Ramos (cell line): ENCODE measurements around the gene TMOD4.
"Not testable (repeated sequence)": the region's sequence is repeated elsewhere in the genome, so short reads cannot be mapped to it uniquely, and the experiment has no call there.

ENCODE experiments used
- in situ Hi-C: fragments of 300-500 bp; cut with MboI; formaldehyde crosslinking; loops from one replicate; pipeline ENCODE4 v1.14.3; 2022; ENCODE audit warnings: low sequenced_read_pairs; ENCODE audit not compliant: unreplicated experiment

Gene TMOD4

DNA sequence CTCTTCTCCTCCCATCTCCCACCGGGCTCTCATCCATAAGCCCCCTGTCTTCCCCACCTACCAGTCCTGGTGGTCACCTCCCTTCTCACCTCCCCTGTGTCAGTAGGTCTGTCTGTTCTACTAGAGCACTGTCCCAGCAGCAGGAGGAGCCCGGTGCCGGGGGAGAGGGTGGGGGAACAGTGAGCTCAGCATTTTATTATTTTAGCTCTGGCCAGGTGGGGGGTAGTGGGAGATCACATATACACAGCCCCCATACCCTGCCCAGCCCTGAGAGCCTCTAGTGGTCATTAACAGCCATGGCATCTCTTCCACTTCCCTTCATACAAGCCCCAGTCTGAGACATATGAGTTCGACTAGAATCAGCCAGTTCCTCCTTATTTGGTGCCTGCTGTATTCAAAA, at the start of gene TMOD4:
Gene TMOD4, minus strand, starts transcription at position 119 of the 400 bp plus-strand sequence. CDS start 1,106 bp downstream, outside the sequence.
- in situ Hi-C loops, result no loop called here

DNA sequence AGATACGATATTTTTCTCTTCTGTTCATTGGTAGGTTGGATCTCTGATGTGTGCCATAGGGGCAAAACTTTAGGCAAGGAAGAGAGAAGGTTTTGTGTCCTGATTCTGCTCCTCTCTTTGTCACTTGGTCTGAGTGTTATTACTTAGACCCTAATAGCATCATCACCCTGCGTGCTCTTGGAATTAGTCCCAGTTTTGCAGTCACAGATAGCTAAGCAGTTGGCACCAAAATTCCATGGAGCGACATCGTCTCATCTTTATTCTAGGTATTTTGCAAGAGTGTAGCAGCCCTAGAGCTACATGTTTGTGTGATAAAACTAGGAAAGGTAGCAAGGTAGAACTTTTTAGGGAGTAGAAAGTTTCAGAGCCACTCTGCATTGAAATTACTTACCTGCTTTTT, 46.3 kb upstream of the TMOD4 start:
- in situ Hi-C loops, result no loop called here

- in situ Hi-C loops, result no loop called here
These were observed 45.8 kb upstream of the TMOD4 start for GRCh38 chr1:151221616-151222015.

GRCh38 chr1:151213560-151213959, 37.8 kb upstream of the TMOD4 start:
- in situ Hi-C loops, result no loop called here

- in situ Hi-C loops, result no loop called here
These were observed 36.4 kb upstream of the TMOD4 start for GRCh38 chr1:151211972-151212705.

DNA sequence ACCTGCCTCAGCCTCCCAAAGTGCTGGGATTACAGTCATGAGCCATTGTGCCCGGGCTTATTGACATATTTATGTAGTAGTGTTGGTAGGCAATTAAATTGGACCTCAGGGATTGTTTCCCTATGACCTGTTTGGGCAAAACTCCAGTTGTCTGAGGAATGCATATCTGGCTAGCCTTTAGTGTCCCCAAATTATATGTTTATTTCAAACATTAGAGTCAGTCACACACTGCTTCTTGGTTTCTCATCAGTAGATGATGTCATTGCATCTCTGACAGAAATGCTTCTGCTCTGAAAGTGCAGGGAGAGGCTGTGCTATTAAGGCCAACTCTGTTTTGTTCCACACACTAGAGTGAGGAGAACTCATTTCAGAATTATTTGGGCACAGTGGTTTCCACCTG, 35.0 kb upstream of the TMOD4 start:
- in situ Hi-C loops, result no loop called here

- in situ Hi-C loops, result not testable (repeated sequence)
These were observed 29.7 kb upstream of the TMOD4 start for GRCh38 chr1:151205381-151205965.

- in situ Hi-C loops, result no loop called here
These were observed 24.2 kb upstream of the TMOD4 start for GRCh38 chr1:151199873-151200581.

- in situ Hi-C loops, result no loop called here
These were observed 22.7 kb upstream of the TMOD4 start, which contains the start of gene PIP5K1A for GRCh38 chr1:151198254-151199127. Gene PIP5K1A, plus strand, starts transcription at chr1:151198552. Its CDS starts 445 bp downstream, at chr1:151198997.

- in situ Hi-C loops, result no loop called here
These were observed 22.1 kb upstream of the TMOD4 start for GRCh38 chr1:151197863-151198253.

- in situ Hi-C loops, result no loop called here
These were observed 20.6 kb upstream of the TMOD4 start for GRCh38 chr1:151196292-151196800.

DNA sequence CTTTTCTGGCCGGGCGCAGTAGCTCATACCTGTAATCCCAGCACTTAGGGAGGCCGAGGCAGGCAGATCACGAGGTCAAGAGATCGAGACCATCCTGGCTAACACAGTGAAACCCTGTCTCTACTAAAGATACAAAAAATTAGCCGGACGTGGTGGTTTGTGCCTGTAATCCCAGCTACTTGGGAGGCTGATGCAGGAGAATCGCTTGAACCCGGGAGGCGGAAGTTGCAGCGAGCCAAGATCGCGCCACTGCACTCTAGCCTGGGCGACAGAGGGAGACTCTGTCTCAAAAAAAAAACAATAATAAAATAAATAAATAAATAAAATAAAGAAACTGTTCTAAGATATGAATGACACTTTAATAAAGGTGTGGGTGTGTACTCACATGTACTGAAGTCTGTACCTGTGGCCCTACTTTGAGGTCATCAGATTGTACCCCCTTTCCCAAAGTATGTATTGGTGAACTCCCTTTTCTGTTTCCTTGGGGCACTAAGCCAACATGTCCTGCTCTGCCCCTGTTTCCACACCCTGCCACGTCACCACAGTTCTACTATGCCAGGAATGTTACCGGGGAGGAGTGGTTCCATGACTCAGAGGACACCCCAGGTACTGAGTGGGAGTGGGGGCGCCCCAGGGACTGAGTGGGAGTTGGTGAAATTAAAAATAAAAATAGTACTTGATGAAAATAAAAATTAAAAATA, 19.3 kb upstream of the TMOD4 start:
- in situ Hi-C loops, result not testable (repeated sequence)

DNA sequence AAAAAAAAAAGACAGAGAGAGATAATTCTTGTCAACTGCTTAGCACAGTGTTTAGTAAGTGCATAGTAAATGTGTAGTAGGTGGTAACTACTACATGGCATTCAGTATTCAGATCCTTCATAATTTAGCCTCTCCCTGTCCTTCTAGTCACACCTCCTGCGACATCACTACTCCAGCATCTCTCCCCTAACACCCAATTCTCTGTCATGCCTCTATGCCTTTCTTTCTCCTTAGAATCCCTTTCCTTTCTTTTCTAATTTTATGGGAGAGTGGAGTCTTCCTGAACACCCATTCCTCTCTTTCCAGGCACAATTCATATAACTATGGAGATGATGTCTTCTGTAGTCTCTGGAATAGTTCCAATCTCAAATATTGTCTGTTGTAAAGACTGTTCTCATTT, 18.1 kb upstream of the TMOD4 start:
- in situ Hi-C loops, result no loop called here

DNA sequence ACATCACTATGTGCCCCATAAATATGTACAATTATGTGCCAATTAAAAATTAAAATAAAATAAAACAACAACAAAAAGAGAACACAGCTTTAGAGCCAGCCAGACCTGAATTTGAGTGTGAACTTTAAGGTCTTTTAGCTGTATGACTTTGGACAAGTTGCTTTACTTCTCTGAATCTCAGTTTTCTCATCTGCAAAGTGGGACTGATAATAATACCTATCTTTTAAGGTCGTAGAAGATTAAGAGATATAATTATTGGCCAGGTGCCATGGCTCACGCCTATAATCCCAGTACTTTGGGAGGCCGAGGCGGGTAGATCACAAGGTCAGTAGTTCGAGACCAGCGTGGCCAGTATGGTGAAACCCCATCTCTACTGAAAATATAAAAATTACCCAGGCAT, 17.5 kb upstream of the TMOD4 start:
- in situ Hi-C loops, result no loop called here

DNA sequence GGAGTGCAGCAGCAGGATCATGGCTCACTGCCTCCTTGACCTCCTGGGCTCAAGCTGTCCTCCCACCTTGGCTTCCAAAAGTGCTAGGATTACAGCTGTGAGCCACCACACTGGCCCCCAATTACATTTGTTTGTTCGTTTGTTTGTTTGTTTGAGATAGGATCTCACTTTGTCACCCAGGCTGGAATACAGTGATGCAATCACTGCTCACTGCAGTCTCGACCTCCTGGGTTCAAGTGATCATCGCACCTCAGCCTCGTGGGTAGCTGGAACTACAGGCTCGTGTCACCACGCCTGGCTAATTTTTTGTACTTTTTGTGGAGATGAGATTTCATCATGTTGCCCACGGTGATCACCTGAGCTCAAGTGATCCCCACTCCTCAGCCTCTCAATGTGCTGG, 16.3 kb upstream of the TMOD4 start:
- in situ Hi-C loops, result no loop called here

GRCh38 chr1:151189637-151190445, 14.1 kb upstream of the TMOD4 start, which contains the start of gene VPS72:
Gene VPS72, minus strand, starts transcription at chr1:151190197. Its CDS starts 76 bp downstream, at chr1:151190121.
- in situ Hi-C loops, result no loop called here

DNA sequence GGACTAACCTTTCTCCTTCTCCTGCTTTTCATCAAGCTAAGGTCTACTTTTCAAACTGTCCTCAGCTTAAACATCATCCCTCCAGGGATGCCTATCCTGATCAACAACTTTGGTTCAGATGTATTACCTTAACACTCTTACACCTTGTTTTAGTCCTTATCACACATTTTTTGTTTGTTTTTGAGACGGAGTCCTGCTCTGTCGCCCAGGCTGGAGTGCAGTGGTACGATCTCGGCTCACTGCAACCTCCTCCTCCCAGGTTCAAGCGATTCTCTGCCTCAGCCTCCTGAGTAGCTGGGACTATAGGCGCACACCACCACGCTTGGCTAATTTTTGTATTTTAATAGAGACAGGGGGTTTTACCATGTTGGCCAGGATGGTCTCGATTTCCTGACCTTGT, 12.9 kb upstream of the TMOD4 start:
- in situ Hi-C loops, result not testable (repeated sequence)

DNA sequence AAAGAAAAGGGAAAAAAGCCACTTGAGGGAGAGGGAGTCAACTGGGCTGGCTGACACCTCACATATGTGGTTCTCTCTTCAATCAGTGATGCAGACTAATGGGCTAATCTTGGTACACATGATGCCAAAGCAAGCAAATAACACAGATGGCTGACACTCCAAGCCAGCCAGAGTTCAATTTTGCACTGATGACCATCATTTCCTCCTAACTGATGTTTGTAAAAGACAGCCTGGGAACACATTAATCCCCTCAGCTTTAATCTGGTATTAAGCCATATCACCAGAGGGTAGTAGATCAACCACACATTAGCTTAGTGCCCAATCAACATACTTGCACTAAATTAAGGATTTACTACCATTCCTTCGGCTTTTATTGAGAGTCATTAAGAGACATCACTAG, 11.4 kb upstream of the TMOD4 start:
- in situ Hi-C loops, result no loop called here

- in situ Hi-C loops, result no loop called here
These were observed 8.4 kb upstream of the TMOD4 start for GRCh38 chr1:151184211-151184610.
